A673 (cell line): Measurements from ENCODE around the gene OSBPL1A. TPM values are rescaled to one million over a fixed set of nuclear protein-coding genes. Genes with fewer than 3 reads are reported as not detected.
A peak's percentile ranks its signal among the peaks of the same experiment; 100 is the strongest.

ENCODE experiments used
- BruUV-seq: library from RNA; stranded (reverse); fragments of 400-500 nt; replicated peaks from 2 replicates; lab custom pipeline; 2021; lab: Mats Ljungman, UMichigan
- CTCF ChIA-PET: fragments of 300-600 bp; sonication (Branson Sonifier 250); formaldehyde crosslinking; loops from one replicate; lab custom pipeline; 2022; ENCODE audit warnings: antibody characterized with exemption; lab: Charles Lee
- POLR2A ChIA-PET: fragments of 300-600 bp; sonication (Branson Sonifier 250); formaldehyde crosslinking; loops from one replicate; lab custom pipeline; 2022; ENCODE audit warnings: antibody characterized with exemption; ENCODE audit not compliant: low non-redundant PET; lab: Charles Lee
- DNase-seq: peaks from one replicate; pipeline ENCODE4 v3.0.0-alpha.2; 2015; ENCODE audit warnings: low spot score
- H3K27ac ChIP-seq: fragments of 200-600 bp; sonication (generic); 2 replicates; pipeline ENCODE4 v1.5.1; 2016; ENCODE audit warnings: mixed run types, low read depth, mild to moderate bottlenecking, mixed read lengths, antibody characterized with exemption, low read length; ENCODE audit not compliant: poor library complexity, severe bottlenecking
- H3K27me3 ChIP-seq: fragments of 200-600 bp; sonication (generic); replicated peaks from 2 replicates; pipeline ENCODE4 v1.6.1; 2017; ENCODE audit warnings: mixed run types, low read depth, mild to moderate bottlenecking, mixed read lengths, antibody characterized with exemption, low read length; ENCODE audit not compliant: insufficient read depth, poor library complexity
- H3K36me3 ChIP-seq: fragments of 200-600 bp; sonication (generic); 2 replicates; pipeline ENCODE4 v1.6.1; 2016; ENCODE audit warnings: mixed run types, mild to moderate bottlenecking, mixed read lengths, antibody characterized with exemption, low read length; ENCODE audit not compliant: insufficient read depth, poor library complexity, severe bottlenecking
- H3K4me1 ChIP-seq: fragments of 200-600 bp; sonication (generic); 2 replicates; pipeline ENCODE4 v1.6.1; 2017; ENCODE audit warnings: mixed run types, mild to moderate bottlenecking, mixed read lengths, antibody characterized with exemption, low read length; ENCODE audit not compliant: insufficient read depth, poor library complexity, severe bottlenecking
- H3K4me3 ChIP-seq: fragments of 200-600 bp; sonication (generic); 2 replicates; pipeline ENCODE4 v1.5.1; 2016; ENCODE audit warnings: low read depth, mixed run types, mild to moderate bottlenecking, mixed read lengths, low read length; ENCODE audit not compliant: poor library complexity, severe bottlenecking
- H3K9me3 ChIP-seq: fragments of 200-600 bp; sonication (generic); 2 replicates; pipeline ENCODE4 v1.6.1; 2016; ENCODE audit warnings: mixed run types, low read depth, mild to moderate bottlenecking, mixed read lengths, antibody characterized with exemption, low read length; ENCODE audit not compliant: poor library complexity, severe bottlenecking
- CTCF ChIP-seq: fragments of 300-800, 200-600 bp; sonication (generic); conservative IDR thresholded peaks from 2 replicates; pipeline ENCODE4 v1.5.1; 2017; ENCODE audit warnings: low read depth, mild to moderate bottlenecking, antibody characterized with exemption, low read length, moderate library complexity, mixed read lengths
- EZH2 ChIP-seq: fragments of 200-600 bp; sonication (generic); IDR thresholded peaks from 2 replicates; pipeline ENCODE4 v1.6.1; 2017; ENCODE audit warnings: borderline replicate concordance, low read depth, mild to moderate bottlenecking, mixed read lengths, antibody characterized with exemption, low read length; ENCODE audit not compliant: poor library complexity, severe bottlenecking
- intact Hi-C: fragments of 100-400 bp; cut with micrococcal nuclease; formaldehyde crosslinking; loops from one replicate; pipeline ENCODE4 v1.10.0; 2022; ENCODE audit not compliant: unreplicated experiment
- total RNA-seq: library from RNA; stranded (reverse); gene quantifications from 2 replicates; pipeline ENCODE4 v1.2.3, GENCODE V29; 2021

Gene OSBPL1A
- total RNA-seq, 1 experiment from 2014 or later = 26.1 TPM

GRCh38 chr18:24429188-24429587 lies 31.6 kb upstream of the OSBPL1A start:
- Histone ChIP-seq H3K4me1 (peaks cover 9% of the 10 kb centered on the region), H3K36me3 (peaks cover 4% of the 10 kb centered on the region), H3K27me3 (peaks cover 3% of the 10 kb centered on the region), H3K4me3 (no peak overlapping the region), H3K27ac (no peak overlapping the region), H3K9me3 (no peaks in the 10 kb centered on the region)
- TF ChIP-seq CTCF = no peak
- no peak for TF ChIP-seq EZH2
- ChIA-PET CTCF (no interaction called here), POLR2A (no interaction called here)
- intact Hi-C loops = no loop called here
- DNase-seq = no peak
- BruUV-seq = no TSS peak

GRCh38 chr18:24428709-24429108 lies 31.1 kb upstream of the OSBPL1A start:
- intact Hi-C loops = no loop called here
- H3K4me3 ChIP-seq = no peak overlapping the region
- DNase-seq = no peak
- H3K27me3 ChIP-seq = peaks cover 8% of the 10 kb centered on the region
- POLR2A ChIA-PET = no interaction called here
- no peaks in the 10 kb centered on the region for H3K9me3 ChIP-seq
- H3K27ac ChIP-seq = no peak overlapping the region
- H3K36me3 ChIP-seq = peaks cover 4% of the 10 kb centered on the region
- no TSS peak for BruUV-seq
- peaks cover 9% of the 10 kb centered on the region for H3K4me1 ChIP-seq
- CTCF ChIA-PET = no interaction called here
- TF ChIP-seq CTCF (no peak), EZH2 (no peak)

- peak; percentile 14 for DNase-seq
- Histone ChIP-seq H3K36me3 (peaks cover 4% of the 10 kb centered on the region), H3K9me3 (no peaks in the 10 kb centered on the region), H3K27ac (no peak overlapping the region), H3K4me1 (peaks cover 9% of the 10 kb centered on the region), H3K27me3 (peaks cover 14% of the 10 kb centered on the region), H3K4me3 (peak overlapping the region; percentile 83)
- ChIA-PET POLR2A (no interaction called here), CTCF (no interaction called here)
- no TSS peak for BruUV-seq
- intact Hi-C loops = no loop called here
- TF ChIP-seq EZH2 (no peak), CTCF (no peak)
Observed at GRCh38 chr18:24427484-24427883, 29.9 kb upstream of the OSBPL1A start.
